Measurements from ENCODE around the gene WWC1.

Gene WWC1

GRCh38 chr5:168319774-168320173 is 28.3 kb downstream of the WWC1 start:
- no peak for DNase-seq (ENCODE audit: low read depth)
- no peak overlapping the region for H3K4me3 ChIP-seq (replicated peaks; ENCODE audit: low read depth, low read length)
- no peak for TF ChIP-seq CTCF (IDR thresholded peaks at IDR 0.05; ENCODE audit: low read length, missing control alignments)

- no peak overlapping the region for H3K4me3 ChIP-seq (replicated peaks; ENCODE audit: low read depth, low read length)
- TF ChIP-seq CTCF (IDR thresholded peaks at IDR 0.05; ENCODE audit: low read length, missing control alignments): no peak
- no peak for DNase-seq (ENCODE audit: low read depth)
Measured at GRCh38 chr5:168320805-168321204, 29.4 kb downstream of the WWC1 start.

- no peak for TF ChIP-seq CTCF (IDR thresholded peaks at IDR 0.05; ENCODE audit: low read length, missing control alignments)
- H3K4me3 ChIP-seq (replicated peaks; ENCODE audit: low read depth, low read length): no peak overlapping the region
- no peak for DNase-seq (ENCODE audit: low read depth)
Measured at GRCh38 chr5:168324859-168325630, 33.6 kb downstream of the WWC1 start.

- H3K4me3 ChIP-seq (replicated peaks; ENCODE audit: low read depth, low read length): no peak overlapping the region
- no peak for DNase-seq (ENCODE audit: low read depth)
- no peak for TF ChIP-seq CTCF (IDR thresholded peaks at IDR 0.05; ENCODE audit: low read length, missing control alignments)
Measured at GRCh38 chr5:168327019-168327421, 35.6 kb downstream of the WWC1 start.

- no peak for TF ChIP-seq CTCF (IDR thresholded peaks at IDR 0.05; ENCODE audit: low read length, missing control alignments)
- no peak for DNase-seq (ENCODE audit: low read depth)
- no peak overlapping the region for H3K4me3 ChIP-seq (replicated peaks; ENCODE audit: low read depth, low read length)
Measured at GRCh38 chr5:168327451-168327850, 36.0 kb downstream of the WWC1 start.

- DNase-seq (ENCODE audit: low read depth): no peak
- TF ChIP-seq CTCF (IDR thresholded peaks at IDR 0.05; ENCODE audit: low read length, missing control alignments): no peak
- H3K4me3 ChIP-seq (replicated peaks; ENCODE audit: low read depth, low read length): no peak overlapping the region
Measured at GRCh38 chr5:168327994-168328393, 36.5 kb downstream of the WWC1 start.

- DNase-seq (ENCODE audit: low read depth): no peak
- H3K4me3 ChIP-seq (replicated peaks; ENCODE audit: low read depth, low read length): no peak overlapping the region
- TF ChIP-seq CTCF (IDR thresholded peaks at IDR 0.05; ENCODE audit: low read length, missing control alignments): no peak
Measured at GRCh38 chr5:168328814-168329213, 37.4 kb downstream of the WWC1 start.
